Mesenchymal stem cell (in vitro differentiated cells and primary cell): ENCODE results near the gene SYNGR3.

Source experiments
- DNase-seq: peaks from one replicate; pipeline ENCODE4 v3.0.0-alpha.2; 2013
- H2AFZ ChIP-seq: one replicate; pipeline ENCODE4 v1.6.1; 2013; ENCODE audit warnings: low read depth, mild to moderate bottlenecking, control low read depth, inconsistent platforms, low read length, moderate library complexity
- H2AK5ac ChIP-seq: 2 replicates; pipeline ENCODE4 v1.6.1; 2013; ENCODE audit warnings: low read length, moderate library complexity, mild to moderate bottlenecking, inconsistent platforms; ENCODE audit not compliant: severe bottlenecking
- H2BK120ac ChIP-seq: one replicate; pipeline ENCODE4 v1.6.1; 2013; ENCODE audit warnings: low read depth, mild to moderate bottlenecking, inconsistent platforms, low read length, moderate library complexity
- H2BK12ac ChIP-seq, 2 experiments: one replicate each; pipeline ENCODE4 v1.6.1; 2013; ENCODE audit warnings: inconsistent platforms in 2 of 2, low read length in 2 of 2, mild to moderate bottlenecking in 2 of 2, moderate library complexity in 2 of 2, control low read depth in 1 of 2
- H2BK15ac ChIP-seq: one replicate; pipeline ENCODE4 v1.6.1; 2013; ENCODE audit warnings: mild to moderate bottlenecking, low read depth, inconsistent platforms; ENCODE audit not compliant: poor library complexity, severe bottlenecking
- H2BK5ac ChIP-seq: 2 replicates; pipeline ENCODE4 v1.6.1; 2013; ENCODE audit warnings: low read depth, mild to moderate bottlenecking, low read length, control low read depth, inconsistent platforms; ENCODE audit not compliant: poor library complexity, severe bottlenecking
- H3K14ac ChIP-seq, 2 experiments: one replicate each; pipeline ENCODE4 v1.6.1; 2013; ENCODE audit warnings: inconsistent platforms in 2 of 2, low read length in 2 of 2, control low read depth in 1 of 2, mild to moderate bottlenecking in 1 of 2, moderate library complexity in 1 of 2
- H3K18ac ChIP-seq, 2 experiments: one replicate each; pipeline ENCODE4 v1.6.1; 2013; ENCODE audit warnings: inconsistent platforms in 2 of 2, low read length in 2 of 2, control low read depth in 1 of 2, low read depth in 1 of 2, mild to moderate bottlenecking in 1 of 2
- H3K23ac ChIP-seq, 2 experiments: one replicate each; pipeline ENCODE4 v1.6.1; 2013; ENCODE audit warnings: inconsistent platforms in 2 of 2, low read length in 2 of 2, mild to moderate bottlenecking in 2 of 2, moderate library complexity in 2 of 2, control low read depth in 1 of 2
- H3K27ac ChIP-seq: 2 replicates; pipeline ENCODE4 v1.5.1; 2013; ENCODE audit warnings: mild to moderate bottlenecking, moderate library complexity, low read length, control low read depth, inconsistent platforms; ENCODE audit not compliant: poor library complexity, severe bottlenecking
- H3K27me3 ChIP-seq, 2 experiments: 2 replicates each; pipeline versions ENCODE4 v1.6.1 to v1.7.0; 2013; ENCODE audit warnings: low read length in 2 of 2, mild to moderate bottlenecking in 2 of 2, moderate library complexity in 2 of 2, control low read depth in 1 of 2, inconsistent platforms in 1 of 2; ENCODE audit not compliant: control insufficient read depth in 1 of 2, insufficient read depth in 1 of 2
- H3K36me3 ChIP-seq, 2 experiments: 2 replicates each; pipeline versions ENCODE4 v1.6.1 to v1.7.0; 2013; ENCODE audit warnings: low read length in 2 of 2, control low read depth in 1 of 2, inconsistent platforms in 1 of 2, low read depth in 1 of 2, mild to moderate bottlenecking in 1 of 2; ENCODE audit not compliant: insufficient read depth in 2 of 2, control insufficient read depth in 1 of 2
- H3K4ac ChIP-seq, 2 experiments: one replicate each; pipeline ENCODE4 v1.6.1; 2013; ENCODE audit warnings: inconsistent platforms in 2 of 2, low read length in 2 of 2, mild to moderate bottlenecking in 2 of 2, moderate library complexity in 2 of 2, control low read depth in 1 of 2, low read depth in 1 of 2
- H3K4me1 ChIP-seq: 2 replicates; pipeline ENCODE4 v1.6.1; 2013; ENCODE audit warnings: low read depth, low read length, control low read depth; ENCODE audit not compliant: control insufficient read depth, insufficient read depth
- H3K4me2 ChIP-seq: 2 replicates; pipeline ENCODE4 v1.6.1; 2013; ENCODE audit warnings: low read length, mild to moderate bottlenecking, inconsistent platforms; ENCODE audit not compliant: poor library complexity, severe bottlenecking
- H3K4me3 ChIP-seq, 2 experiments: 2 replicates each; pipeline versions ENCODE4 v1.5.1 to v1.7.0; 2013; ENCODE audit warnings: low read length in 2 of 2, mild to moderate bottlenecking in 2 of 2, control low read depth in 1 of 2, low read depth in 1 of 2; ENCODE audit not compliant: insufficient read depth in 1 of 2
- H3K79me1 ChIP-seq: replicated peaks from 2 replicates; pipeline ENCODE4 v1.6.1; 2013; ENCODE audit warnings: mild to moderate bottlenecking, control low read depth, low read length, inconsistent platforms; ENCODE audit not compliant: poor library complexity, severe bottlenecking
- H3K9ac ChIP-seq: 2 replicates; pipeline ENCODE4 v1.7.0; 2013; ENCODE audit warnings: mild to moderate bottlenecking, low read length, moderate library complexity
- H3K9me3 ChIP-seq: 2 replicates; pipeline ENCODE4 v1.7.0; 2013; ENCODE audit warnings: mild to moderate bottlenecking, low read length; ENCODE audit not compliant: control insufficient read depth
- H4K8ac ChIP-seq: one replicate; pipeline ENCODE4 v1.6.1; 2013; ENCODE audit warnings: inconsistent platforms, mild to moderate bottlenecking, low read length, moderate library complexity
- H4K91ac ChIP-seq: one replicate; pipeline ENCODE4 v1.6.1; 2013; ENCODE audit warnings: mild to moderate bottlenecking, low read length, inconsistent platforms
- WGBS: methylation state at CpG from one replicate; pipeline ENCODE4 v1.1.7; 2013; ENCODE audit warnings: mixed read lengths; 5-methylcytosine and 5-hydroxymethylcytosine counted together

Gene SYNGR3

DNA sequence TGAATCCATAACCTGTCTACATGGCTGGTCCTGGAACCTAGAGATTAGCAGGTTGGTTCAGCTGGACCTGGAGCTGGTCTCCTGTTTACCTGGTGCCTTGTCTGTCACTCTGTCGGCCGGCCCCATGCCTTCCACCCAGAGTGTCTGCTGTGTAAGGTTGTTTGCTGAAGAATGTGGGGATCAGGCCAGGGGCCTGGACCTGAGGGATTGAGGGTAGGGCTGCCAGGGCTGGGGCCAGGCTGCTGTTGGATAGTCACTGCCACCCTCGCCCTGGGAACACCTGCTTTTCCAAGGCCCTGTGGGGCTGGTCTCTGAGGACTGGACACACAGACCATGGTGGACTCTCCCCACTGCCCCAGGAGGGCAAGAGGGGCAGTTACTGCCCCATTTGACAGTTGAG is 38.4 kb downstream of the SYNGR3 start:
- peak overlapping the region; percentile 18 for H3K27ac ChIP-seq
- H2BK15ac ChIP-seq = peak overlapping the region; percentile 2
- no peak overlapping the region for H4K91ac ChIP-seq
- H2AK5ac ChIP-seq = peak overlapping the region; percentile 18
- no peak for DNase-seq
- H3K18ac ChIP-seq = no peak overlapping the region
- no peaks in the 10 kb centered on the region for H3K9me3 ChIP-seq
- no peak overlapping the region for H2BK120ac ChIP-seq
- H3K14ac ChIP-seq = no peak overlapping the region
- no peak overlapping the region for H4K8ac ChIP-seq
- 90% methylated on average over 3 of the region's 3 CpGs for WGBS
- peak overlapping the region in 1 of 2 experiments; percentile 76 for H3K4me3 ChIP-seq
- no peak overlapping the region for H2AFZ ChIP-seq
- H3K79me1 ChIP-seq = peaks cover 7% of the 10 kb centered on the region
- no peak overlapping the region for H3K9ac ChIP-seq
- no peak overlapping the region for H3K4ac ChIP-seq
- peak overlapping the region; percentile 12 to 15 for H2BK12ac ChIP-seq
- H3K23ac ChIP-seq = no peak overlapping the region
- peak overlapping the region; percentile 64 for H3K4me2 ChIP-seq
- H3K4me1 ChIP-seq = peaks cover 69% of the 10 kb centered on the region
- peaks cover 0 to 37% of the 10 kb centered on the region in 2 experiments for H3K36me3 ChIP-seq
- peaks cover 0 to 15% of the 10 kb centered on the region in 2 experiments for H3K27me3 ChIP-seq
- no peak overlapping the region for H2BK5ac ChIP-seq

DNA sequence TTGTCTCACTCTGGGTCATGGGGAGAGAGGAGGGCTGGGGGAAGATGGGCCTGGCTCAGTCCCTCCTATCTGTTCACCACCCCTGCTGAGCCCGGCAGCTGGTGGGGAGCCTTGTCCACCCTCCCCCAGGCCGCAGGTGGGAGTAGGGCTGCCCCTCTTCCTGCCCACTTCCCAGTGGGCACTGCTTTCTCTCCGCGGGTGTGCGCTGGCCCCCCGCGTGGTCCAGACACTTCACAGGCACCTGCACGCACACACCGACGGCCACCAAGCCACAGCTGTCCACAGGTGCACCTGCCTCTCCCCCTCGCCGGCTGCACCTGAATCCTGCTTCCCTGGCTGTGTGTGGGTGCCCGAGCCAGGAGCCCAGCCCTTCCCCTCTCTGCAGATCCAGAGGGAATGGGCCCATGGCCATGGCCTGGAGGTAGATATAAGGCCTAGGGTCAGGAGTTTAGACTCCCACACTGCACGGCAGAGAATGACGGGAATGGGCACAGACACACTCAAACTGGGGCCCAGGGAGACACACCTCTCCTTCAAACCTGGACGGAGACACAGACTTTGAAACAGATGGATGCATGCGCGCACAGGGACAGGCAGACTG is 39.0 kb downstream of the SYNGR3 start:
- WGBS = 97% methylated on average over 18 of the region's 18 CpGs
- no peak for DNase-seq
- H2AK5ac ChIP-seq = no peak overlapping the region
- peaks cover 7% of the 10 kb centered on the region for H3K79me1 ChIP-seq
- H4K91ac ChIP-seq = no peak overlapping the region
- H3K23ac ChIP-seq = no peak overlapping the region
- H2AFZ ChIP-seq = no peak overlapping the region
- H3K14ac ChIP-seq = no peak overlapping the region
- no peak overlapping the region for H3K27ac ChIP-seq
- no peak overlapping the region for H3K18ac ChIP-seq
- no peak overlapping the region for H3K9ac ChIP-seq
- H3K4me2 ChIP-seq = peak overlapping the region; percentile 64
- H3K36me3 ChIP-seq = peaks cover 0 to 37% of the 10 kb centered on the region in 2 experiments
- H3K4me3 ChIP-seq = peak overlapping the region in 1 of 2 experiments; percentile 9
- no peak overlapping the region for H4K8ac ChIP-seq
- peaks cover 70% of the 10 kb centered on the region for H3K4me1 ChIP-seq
- H2BK120ac ChIP-seq = no peak overlapping the region
- H3K27me3 ChIP-seq = peaks cover 0 to 15% of the 10 kb centered on the region in 2 experiments
- H2BK12ac ChIP-seq = peak overlapping the region in 1 of 2 experiments; percentile 10
- no peak overlapping the region for H3K4ac ChIP-seq
- no peaks in the 10 kb centered on the region for H3K9me3 ChIP-seq
- H2BK5ac ChIP-seq = no peak overlapping the region
- no peak overlapping the region for H2BK15ac ChIP-seq

DNA sequence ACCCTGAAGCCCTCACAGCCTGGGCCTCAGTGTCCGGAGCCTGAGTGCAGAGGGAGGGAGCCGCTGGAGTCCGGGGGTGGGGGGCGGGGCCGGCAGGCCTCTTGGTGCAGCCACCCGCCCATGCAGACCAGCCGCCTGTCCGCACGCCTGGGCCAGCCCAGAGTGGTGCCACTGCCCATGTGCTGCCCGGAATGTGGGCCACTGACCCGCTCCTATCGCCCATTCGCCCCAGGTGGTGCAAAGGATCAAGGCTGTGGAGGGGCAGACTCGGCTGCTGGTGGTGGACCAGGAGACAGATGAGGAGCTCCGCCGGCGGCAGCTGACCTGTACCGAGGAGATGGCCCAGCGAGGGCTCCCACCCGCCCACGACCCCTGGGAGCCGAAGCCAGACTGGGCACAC is 39.6 kb downstream of the SYNGR3 start:
- 91% methylated on average over 22 of the region's 22 CpGs for WGBS

DNA sequence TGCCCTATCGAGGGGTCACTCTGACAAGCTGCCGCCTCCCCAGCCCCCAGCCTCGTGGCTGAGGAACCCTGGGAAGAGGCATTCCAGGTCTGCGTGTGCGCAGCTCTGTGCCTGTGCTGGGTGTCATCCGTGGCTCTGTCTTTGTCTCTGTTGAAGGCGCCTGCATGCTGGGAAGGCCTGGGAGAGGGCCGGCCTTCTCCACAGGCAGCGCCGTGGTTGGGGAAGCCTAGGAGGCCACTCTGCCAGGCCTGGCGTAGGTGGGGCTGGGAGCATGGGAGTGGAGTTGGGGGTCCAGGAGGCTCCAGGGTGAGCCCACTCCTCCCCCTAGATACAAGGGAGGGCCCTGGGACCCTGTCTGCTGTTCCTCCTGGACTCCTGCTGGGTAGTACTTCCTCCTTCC is 40.3 kb downstream of the SYNGR3 start:
- Histone ChIP-seq H2BK5ac (peak overlapping the region; percentile 8), H2AFZ (no peak overlapping the region), H3K4me2 (no peak overlapping the region), H3K4ac (no peak overlapping the region), H3K23ac (no peak overlapping the region), H3K18ac (no peak overlapping the region), H4K8ac (peak overlapping the region; percentile 42), H3K9me3 (no peaks in the 10 kb centered on the region), H3K79me1 (peaks cover 7% of the 10 kb centered on the region), H3K27ac (no peak overlapping the region), H2AK5ac (peak overlapping the region; percentile 72), H2BK120ac (no peak overlapping the region), H3K4me1 (peaks cover 74% of the 10 kb centered on the region), H3K27me3 (peaks cover 0 to 15% of the 10 kb centered on the region in 2 experiments), H3K36me3 (peaks cover 0 to 41% of the 10 kb centered on the region in 2 experiments), H3K4me3 (no peak overlapping the region), H4K91ac (peak overlapping the region; percentile 55), H2BK12ac (no peak overlapping the region), H3K9ac (no peak overlapping the region), H2BK15ac (no peak overlapping the region), H3K14ac (no peak overlapping the region)
- 80% methylated on average over 11 of the region's 11 CpGs for WGBS
- no peak for DNase-seq

More for the DNA sequence above, 39.6 kb downstream of the SYNGR3 start:
- Histone ChIP-seq H2BK15ac (no peak overlapping the region), H3K4me2 (no peak overlapping the region), H3K36me3 (peaks cover 0 to 37% of the 10 kb centered on the region in 2 experiments), H2BK12ac (no peak overlapping the region), H3K23ac (no peak overlapping the region), H3K4ac (no peak overlapping the region), H3K4me3 (no peak overlapping the region), H4K91ac (no peak overlapping the region), H3K9me3 (no peaks in the 10 kb centered on the region), H4K8ac (no peak overlapping the region), H3K14ac (no peak overlapping the region), H2BK5ac (no peak overlapping the region), H3K27ac (no peak overlapping the region), H3K18ac (no peak overlapping the region), H2AFZ (no peak overlapping the region), H2BK120ac (no peak overlapping the region), H3K9ac (no peak overlapping the region), H3K4me1 (peaks cover 69% of the 10 kb centered on the region), H2AK5ac (no peak overlapping the region), H3K27me3 (peaks cover 0 to 15% of the 10 kb centered on the region in 2 experiments), H3K79me1 (peaks cover 7% of the 10 kb centered on the region)
- no peak for DNase-seq
